ENCODE data around the gene EXOC6B. TPM values are rescaled to one million over a fixed set of nuclear protein-coding genes. Genes with fewer than 3 reads are reported as not detected.

EXOC6B gene
- total RNA-seq, 6 experiments from 2014 or later: 7.8 to 15.1 (median 9.1) TPM

GRCh38 chr2:72762276-72762675, 63.6 kb downstream of the EXOC6B start:
- no peak for TF ChIP-seq POLR2A (IDR thresholded peaks at IDR 0.05)
- TF ChIP-seq, protein P1, sequence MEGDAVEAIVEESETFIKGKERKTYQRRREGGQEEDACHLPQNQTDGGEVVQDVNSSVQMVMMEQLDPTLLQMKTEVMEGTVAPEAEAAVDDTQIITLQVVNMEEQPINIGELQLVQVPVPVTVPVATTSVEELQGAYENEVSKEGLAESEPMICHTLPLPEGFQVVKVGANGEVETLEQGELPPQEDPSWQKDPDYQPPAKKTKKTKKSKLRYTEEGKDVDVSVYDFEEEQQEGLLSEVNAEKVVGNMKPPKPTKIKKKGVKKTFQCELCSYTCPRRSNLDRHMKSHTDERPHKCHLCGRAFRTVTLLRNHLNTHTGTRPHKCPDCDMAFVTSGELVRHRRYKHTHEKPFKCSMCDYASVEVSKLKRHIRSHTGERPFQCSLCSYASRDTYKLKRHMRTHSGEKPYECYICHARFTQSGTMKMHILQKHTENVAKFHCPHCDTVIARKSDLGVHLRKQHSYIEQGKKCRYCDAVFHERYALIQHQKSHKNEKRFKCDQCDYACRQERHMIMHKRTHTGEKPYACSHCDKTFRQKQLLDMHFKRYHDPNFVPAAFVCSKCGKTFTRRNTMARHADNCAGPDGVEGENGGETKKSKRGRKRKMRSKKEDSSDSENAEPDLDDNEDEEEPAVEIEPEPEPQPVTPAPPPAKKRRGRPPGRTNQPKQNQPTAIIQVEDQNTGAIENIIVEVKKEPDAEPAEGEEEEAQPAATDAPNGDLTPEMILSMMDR (IDR thresholded peaks at IDR 0.05): no peak
- Histone ChIP-seq H3K4me1 (peaks cover 0 to 4% (median under 1%) of the 10 kb centered on the region in 4 donors), H3K27ac (no peak overlapping the region), H3K36me3 (no peaks in the 10 kb centered on the region), H3K27me3 (no peaks in the 10 kb centered on the region), H3K4me3 (no peak overlapping the region), H3K9me3 (no peaks in the 10 kb centered on the region)
- no peak for DNase-seq
- 100% methylated on average over 2 of the region's 2 CpGs for WGBS (ENCODE audit: insufficient coverage, low coverage, low lambda C conversion rate, missing lambda C conversion rate)
- intact Hi-C loops (cut with DNase I): no loop called here
- ATAC-seq: no peak

DNA sequence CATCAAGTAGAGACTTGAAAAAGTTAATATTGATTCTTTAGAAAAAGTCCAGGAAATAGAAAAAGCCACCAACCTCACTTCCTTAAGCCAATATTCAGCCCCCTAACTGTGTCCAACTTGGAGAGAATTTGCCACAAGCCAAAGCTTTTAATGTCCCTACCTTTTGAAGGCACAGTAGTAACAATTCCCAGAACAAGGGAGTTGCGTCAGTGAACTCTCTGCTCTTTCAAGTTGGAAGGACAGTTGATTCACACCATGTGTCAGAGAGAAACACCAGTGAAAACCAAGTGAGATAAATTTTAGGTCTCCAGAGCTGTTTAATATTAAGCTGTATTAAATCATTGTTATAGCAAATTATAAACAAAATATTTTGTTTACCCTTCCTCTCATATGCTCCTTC, 66.1 kb downstream of the EXOC6B start:
- DNase-seq (no peak), ATAC-seq (no peak)
- intact Hi-C loops (cut with DNase I): no loop called here
- H3K4me3 ChIP-seq: no peak overlapping the region
- WGBS (ENCODE audit: insufficient coverage, low coverage, low lambda C conversion rate, missing lambda C conversion rate): 100% methylated on average over 1 of the region's 1 CpG
- no peaks in the 10 kb centered on the region for H3K36me3 ChIP-seq
- no peak overlapping the region for H3K27ac ChIP-seq
- H3K9me3 ChIP-seq: no peaks in the 10 kb centered on the region
- H3K4me1 ChIP-seq: peaks cover 0 to 6% (median under 1%) of the 10 kb centered on the region in 4 donors
- H3K27me3 ChIP-seq: no peaks in the 10 kb centered on the region
- TF ChIP-seq, protein P1 (IDR thresholded peaks at IDR 0.05): no peak
- TF ChIP-seq POLR2A (IDR thresholded peaks at IDR 0.05): no peak

DNA sequence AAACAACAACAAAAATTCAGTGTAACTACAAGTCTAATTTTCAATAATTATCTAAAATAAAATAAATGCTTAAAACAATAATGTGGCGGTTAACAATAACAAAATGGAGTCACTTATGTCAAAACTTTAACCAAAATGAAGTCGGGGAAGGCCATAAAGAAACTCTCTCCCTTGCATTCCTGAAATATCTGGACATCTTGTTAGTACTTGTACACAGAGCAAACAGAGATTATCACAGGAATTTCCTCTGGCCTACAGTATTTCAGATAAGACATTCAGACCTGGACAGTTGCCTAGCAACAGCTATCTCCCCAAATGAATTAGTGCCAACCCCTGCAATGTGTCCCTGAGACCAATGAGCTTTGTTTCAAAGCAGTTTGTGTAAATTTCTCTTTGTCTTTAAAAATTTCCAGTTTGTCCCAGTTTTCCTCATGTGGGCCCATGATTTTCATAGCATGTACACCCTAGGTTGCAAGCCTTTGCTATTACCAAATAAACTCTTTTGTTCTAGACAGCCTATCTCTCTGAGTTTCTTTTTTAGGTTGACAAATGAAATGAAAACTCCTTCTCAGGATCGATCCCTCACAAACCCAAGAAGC, 68.6 kb downstream of the EXOC6B start:
- H3K9me3 ChIP-seq: no peaks in the 10 kb centered on the region
- H3K4me3 ChIP-seq: no peak overlapping the region
- no peak overlapping the region for H3K27ac ChIP-seq
- no peak for DNase-seq
- H3K27me3 ChIP-seq: no peaks in the 10 kb centered on the region
- peak; percentile 81 to 97 (median 82) for ATAC-seq
- no peak for TF ChIP-seq POLR2A (IDR thresholded peaks at IDR 0.05)
- TF ChIP-seq, protein P1 (IDR thresholded peaks at IDR 0.05): no peak
- H3K4me1 ChIP-seq: peaks cover 0 to 6% (median under 1%) of the 10 kb centered on the region in 4 donors
- intact Hi-C loops (cut with DNase I): no loop called here
- no peaks in the 10 kb centered on the region for H3K36me3 ChIP-seq
- 44% methylated on average over 3 of the region's 3 CpGs for WGBS (ENCODE audit: insufficient coverage, low coverage, low lambda C conversion rate, missing lambda C conversion rate)

DNA sequence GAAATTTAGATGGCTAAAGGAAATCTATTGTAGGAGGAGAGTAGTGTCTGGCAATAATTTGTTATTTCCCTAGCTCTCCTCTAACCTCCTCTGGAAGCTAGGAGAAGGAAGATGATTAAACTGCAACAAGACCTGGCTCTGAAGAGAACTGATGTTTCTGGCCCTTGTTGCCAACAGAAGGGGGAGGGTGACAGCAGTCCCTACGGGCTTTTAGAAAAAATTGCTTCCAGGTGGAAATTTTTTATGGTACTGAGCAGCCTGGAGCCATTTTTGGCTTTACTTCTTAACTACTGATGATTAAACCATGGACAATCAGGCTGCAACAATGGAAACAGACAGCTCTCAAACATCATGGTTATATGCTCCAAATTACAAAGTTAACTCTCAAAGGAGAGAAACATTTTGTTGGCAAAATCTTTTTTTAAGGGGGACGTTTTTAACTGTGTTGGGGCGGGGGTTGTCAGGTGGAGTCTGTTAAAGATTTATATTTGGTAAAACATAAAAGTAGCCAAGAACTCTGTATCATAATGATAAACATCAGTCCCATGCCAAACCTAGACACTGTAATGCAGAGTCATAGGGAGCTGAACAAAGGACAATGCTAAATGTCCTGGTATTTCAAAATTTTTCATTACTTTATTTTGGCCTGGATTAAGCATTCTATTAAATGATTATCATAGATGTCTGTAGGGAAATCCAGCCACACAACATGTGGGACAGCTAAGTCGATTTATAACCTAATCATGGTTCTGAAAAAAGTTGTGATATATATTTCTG, 70.0 kb downstream of the EXOC6B start:
- Histone ChIP-seq H3K27me3 (no peaks in the 10 kb centered on the region), H3K4me3 (no peak overlapping the region), H3K27ac (no peak overlapping the region), H3K9me3 (no peaks in the 10 kb centered on the region), H3K4me1 (peaks cover 0 to 6% (median under 1%) of the 10 kb centered on the region in 4 donors), H3K36me3 (no peaks in the 10 kb centered on the region)
- no peak for DNase-seq
- intact Hi-C loops (cut with DNase I): no loop called here
- WGBS (ENCODE audit: insufficient coverage, low coverage, low lambda C conversion rate, missing lambda C conversion rate): 61% methylated on average over 4 of the region's 4 CpGs
- ATAC-seq: peak in 1 of 4 donors; percentile 19
- TF ChIP-seq, protein P1 (IDR thresholded peaks at IDR 0.05): no peak
- no peak for TF ChIP-seq POLR2A (IDR thresholded peaks at IDR 0.05)
